ENCODE results near the gene NFATC2. TPM values are rescaled to one million over a fixed set of nuclear protein-coding genes. Genes with fewer than 3 reads are reported as not detected.

The NFATC2 gene
- total RNA-seq, 1 experiment from 2014 or later: 5.0 TPM

GRCh38 chr20:51454250-51454865 is 88.2 kb downstream of the NFATC2 start:
- Histone ChIP-seq H3K9me2 (ENCODE audit: insufficient read depth) (no peaks in the 10 kb centered on the region), H3K36me3 (ENCODE audit: control insufficient read depth in 1 of 2, insufficient read depth in 2 of 2, low read length in 2 of 2) (no peaks in the 10 kb centered on the region), H3K79me2 (ENCODE audit: insufficient read depth, low read length) (no peaks in the 10 kb centered on the region), H3K4me3 (replicated peaks in 1 of 2; ENCODE audit: low read depth in 1 of 2, low read length in 2 of 2) (no peak overlapping the region), H4K20me1 (ENCODE audit: insufficient read depth) (no peaks in the 10 kb centered on the region), H3K27me3 (ENCODE audit: insufficient read depth, low read length) (no peaks in the 10 kb centered on the region), H3K9ac (ENCODE audit: low read length) (no peak overlapping the region), H3K27ac (ENCODE audit: low read depth, low read length) (no peak overlapping the region), H3K9me3 (ENCODE audit: control insufficient read depth in 1 of 2, insufficient read depth in 1 of 2, low read depth in 1 of 2, low read length in 2 of 2) (peaks cover 5 to 7% of the 10 kb centered on the region in 2 experiments; a peak in 1 of 4 replicates), H3K4me1 (ENCODE audit: control insufficient read depth in 1 of 2, insufficient read depth in 2 of 2, low read length in 2 of 2) (peaks cover 18 to 23% of the 10 kb centered on the region in 2 experiments), H3K4me2 (ENCODE audit: low read length) (no peak overlapping the region), H2AFZ (ENCODE audit: low read depth, low read length, poor library complexity, severe bottlenecking) (no peak overlapping the region)
- no peak for DNase-seq (ENCODE audit: low read depth, low spot score)
- TF ChIP-seq ZBTB33 (IDR thresholded peaks at IDR 0.05; ENCODE audit: extremely low read depth, insufficient replicate concordance, low read length) (no peak), ELF1 (IDR thresholded peaks at IDR 0.05; ENCODE audit: borderline replicate concordance, low read depth) (no peak), REST (IDR thresholded peaks at IDR 0.05; ENCODE audit: low read depth) (no peak), EGR1 (IDR thresholded peaks at IDR 0.05; ENCODE audit: low read depth) (no peak), ATF3 (IDR thresholded peaks at IDR 0.05) (no peak), SIN3A (IDR thresholded peaks at IDR 0.05; ENCODE audit: low read depth) (no peak), CBX3 (IDR thresholded peaks at IDR 0.05; ENCODE audit: low read depth) (no peak), ZNF274 (IDR thresholded peaks at IDR 0.05; ENCODE audit: low read depth, low read length) (no peak), CTCF (IDR thresholded peaks at IDR 0.05 in 2 of 3, conservative IDR thresholded peaks at IDR 0.05 in 1 of 3; ENCODE audit: borderline replicate concordance in 1 of 3, insufficient read depth in 1 of 3, low read depth in 2 of 3, low read length in 2 of 3) (no peak), JUND (IDR thresholded peaks at IDR 0.05) (no peak), ZFX (IDR thresholded peaks at IDR 0.05) (no peak), SP1 (IDR thresholded peaks at IDR 0.05; ENCODE audit: low read depth) (no peak), RAD21 (IDR thresholded peaks at IDR 0.05; ENCODE audit: low read depth) (no peak)
- POLR2A ChIA-PET: no interaction called here
- BruUV-seq (replicated peaks): no TSS peak
- no peak for ATAC-seq
- RAD21 ChIA-PET (ENCODE audit: low non-redundant PET in 1 of 2, low total read pairs in 2 of 2, uncharacterized antibody in 2 of 2, unreplicated experiment in 2 of 2): no interaction called here
- intact Hi-C loops (cut with micrococcal nuclease): no loop called here
- CTCF ChIA-PET: no interaction called here

Data from HCT116 (cell line).